K562 (cell line): ENCODE data around the gene GASK1A. TPM values are rescaled to one million over a fixed set of nuclear protein-coding genes. Genes with fewer than 3 reads are reported as not detected.

Experiments used
- ATAC-seq: fragments of 200-7000 bp; cut with Tn5 transposase; 3 replicates; pipeline ENCODE4 v1.9.1; 2020; ENCODE audit warnings: moderate library complexity
- BruUV-seq: library from RNA; stranded (reverse); fragments of 400-500 nt; replicated peaks from 2 replicates; lab custom pipeline; 2021; lab: Mats Ljungman, UMichigan
- CTCF ChIA-PET: fragments of 300-600 bp; formaldehyde crosslinking; extraction: SDS; loops from one replicate; lab custom pipeline; 2021; ENCODE audit warnings: low intra/inter-chr PET ratio; lab: Yijun Ruan, JAX
- POLR2A ChIA-PET: fragments of 300-600, 350-650 bp; sonication (Branson Sonifier 250); formaldehyde crosslinking; extraction: SDS; loops from one replicate; lab custom pipeline; 2021; ENCODE audit warnings: antibody characterized with exemption, inconsistent platforms; lab: Yijun Ruan, JAX
- DNase-seq, 4 experiments: peaks; one replicate each; pipeline versions ENCODE4 v3.0.0 to v3.0.0-alpha.2; 2011 to 2018; ENCODE audit warnings: low spot score in 3 of 4, mixed read lengths in 3 of 4; ENCODE audit errors: extremely low read depth in 1 of 4
- FAIRE-seq: peaks from 2 replicates; lab custom pipeline; 2011; peaks lifted over from hg19 to GRCh38; lab: Jason Lieb, UNC
- H2AFZ ChIP-seq: 2 replicates; pipeline ENCODE4 v1.6.0; 2011; ENCODE audit warnings: low read depth, low read length, control low read depth, inconsistent platforms
- H3K27ac ChIP-seq: fragments of 200-600 bp; 3 replicates; pipeline ENCODE4 v1.8.0; 2011; ENCODE audit warnings: low read depth, mild to moderate bottlenecking, control low read depth, inconsistent platforms, low read length, moderate library complexity, mixed read lengths; ENCODE audit errors: extremely low read depth
- H3K27me3 ChIP-seq, 2 experiments: fragments of 300-600 bp in 1 of 2; 2 replicates in 1 of 2; 3 replicates in 1 of 2; pipeline versions ENCODE4 v1.6.0 to v1.8.0; 2011; ENCODE audit warnings: inconsistent platforms in 2 of 2, low read length in 2 of 2, mild to moderate bottlenecking in 1 of 2, mixed read lengths in 1 of 2, moderate library complexity in 1 of 2; ENCODE audit not compliant: control insufficient read depth in 2 of 2, insufficient read depth in 2 of 2
- H3K36me3 ChIP-seq: fragments of 300-600 bp; 3 replicates; pipeline ENCODE4 v1.8.0; 2011; ENCODE audit warnings: mild to moderate bottlenecking, low read length, inconsistent platforms; ENCODE audit not compliant: control insufficient read depth, insufficient read depth
- H3K4me1 ChIP-seq, 2 experiments: fragments of 200-600 bp in 1 of 2; replicated peaks in 1 of 2; 2 replicates in 1 of 2; 3 replicates in 1 of 2; pipeline versions ENCODE4 v1.5.1 to v1.8.0; 2011; ENCODE audit warnings: inconsistent platforms in 2 of 2, low read length in 2 of 2, mild to moderate bottlenecking in 1 of 2, mixed read lengths in 1 of 2, moderate library complexity in 1 of 2; ENCODE audit not compliant: control insufficient read depth in 2 of 2, insufficient read depth in 2 of 2
- H3K4me2 ChIP-seq: 2 replicates; pipeline ENCODE4 v1.6.1; 2011; ENCODE audit warnings: low read length, control low read depth, inconsistent platforms, mixed read lengths; ENCODE audit not compliant: insufficient read depth
- H3K4me3 ChIP-seq: fragments of 200-600 bp; sonication (generic), shearing (Covaris generic); 2 replicates; pipeline ENCODE4 v1.5.1; 2016; ENCODE audit warnings: control low read depth, inconsistent platforms
- H3K79me2 ChIP-seq: fragments of 200-600 bp; 3 replicates; pipeline ENCODE4 v1.8.0; 2011; ENCODE audit warnings: low read length, inconsistent platforms; ENCODE audit not compliant: control insufficient read depth, insufficient read depth
- H3K9ac ChIP-seq, 2 experiments: 2 replicates each; pipeline versions ENCODE4 v1.6.0 to v1.6.1; 2011; ENCODE audit warnings: low read depth in 2 of 2, low read length in 2 of 2, control low read depth in 1 of 2, inconsistent platforms in 1 of 2, mild to moderate bottlenecking in 1 of 2, mixed read lengths in 1 of 2; ENCODE audit not compliant: insufficient read depth in 1 of 2
- H3K9me1 ChIP-seq: one replicate; pipeline ENCODE4 v1.6.0; 2011; ENCODE audit warnings: inconsistent platforms, mild to moderate bottlenecking, low read length, moderate library complexity; ENCODE audit not compliant: control insufficient read depth, insufficient read depth
- H3K9me3 ChIP-seq: replicated peaks from 2 replicates; pipeline ENCODE4 v1.5.1; 2011; ENCODE audit warnings: low read depth, low read length, inconsistent platforms; ENCODE audit not compliant: control insufficient read depth, insufficient read depth
- H4K20me1 ChIP-seq: replicated peaks from 2 replicates; pipeline ENCODE4 v1.6.1; 2011; ENCODE audit warnings: low read length, inconsistent platforms, mixed read lengths; ENCODE audit not compliant: control insufficient read depth, insufficient read depth
- CAMTA2 ChIP-seq: fragments of 250-450 bp; sonication (Bioruptor Pico); conservative IDR thresholded peaks from 2 replicates; pipeline ENCODE4 v1.5.1; 2022
- FOXM1 ChIP-seq, 2 experiments: fragments of 450-650 bp in 1 of 2; sonication (generic) in 1 of 2; formaldehyde crosslinking in 1 of 2; IDR thresholded peaks; 2 replicates each; pipeline versions ENCODE4 v1.6.1 to v1.9.0; 2017 to 2022; ENCODE audit warnings: low read depth in 2 of 2, mild to moderate bottlenecking in 2 of 2, missing genetic modification reagents in 1 of 2, moderate library complexity in 1 of 2
- HMGN3 ChIP-seq: IDR thresholded peaks from 2 replicates; pipeline ENCODE4 v1.6.1; 2011; ENCODE audit warnings: borderline replicate concordance, low read depth, mild to moderate bottlenecking, mixed read lengths, low read length; ENCODE audit not compliant: insufficient read length; ENCODE audit errors: extremely low read depth
- NCOA6 ChIP-seq: fragments of 450-650 bp; IDR thresholded peaks from 2 replicates; pipeline ENCODE4 v1.6.1; 2017; ENCODE audit warnings: mild to moderate bottlenecking
- SMAD3 ChIP-seq: fragments of 450-650 bp; formaldehyde crosslinking; conservative IDR thresholded peaks from 2 replicates; pipeline ENCODE4 v1.4.0; 2020; ENCODE audit warnings: mild to moderate bottlenecking
- ZBTB49 ChIP-seq: sonication (generic); formaldehyde crosslinking; IDR thresholded peaks from 2 replicates; pipeline ENCODE4 v1.8.0; 2022; ENCODE audit warnings: missing genetic modification reagents, mild to moderate bottlenecking, borderline replicate concordance
- ZNF431 ChIP-seq: sonication (generic); formaldehyde crosslinking; IDR thresholded peaks from 2 replicates; pipeline ENCODE4 v1.8.0; 2022; ENCODE audit warnings: mild to moderate bottlenecking, missing genetic modification reagents
- WGBS: fragments of 100-300 bp; shearing (Covaris generic); methylation state at CpG from one replicate; pipeline ENCODE4 v1.1.6; 2016; ENCODE audit warnings: low coverage, mixed read lengths; ENCODE audit not compliant: insufficient coverage; ENCODE audit errors: missing lambda C conversion rate; 5-methylcytosine and 5-hydroxymethylcytosine counted together
- in situ Hi-C: fragments of 300-500 bp; cut with MboI; formaldehyde crosslinking; loops from 4 replicates; pipeline ENCODE4 v1.15.0; 2018; ENCODE audit warnings: inconsistent platforms, mixed read lengths
- intact Hi-C: fragments of 100-400 bp; cut with micrococcal nuclease; formaldehyde crosslinking; loops from 2 replicates; pipeline ENCODE4 v1.14.2; 2022
- polyA plus RNA-seq, 8 experiments: library from polyadenylated mRNA; depleted of rRNA in 4 of 8; stranded (reverse) in 5 of 8; unstranded in 3 of 8; fragments of >200 nt; fragmentation: Nextera tagmentation in 2 of 8; fragmentation: Illumina TruSeq in 1 of 8; extraction: Ambion mirVana in 2 of 8; extraction: Trizol in 1 of 8; gene quantifications; 2 replicates each; pipeline versions ENCODE4 v1.2.1 to v1.2.3, GENCODE V29; 2011 to 2014; ENCODE audit warnings: inconsistent platforms in 1 of 8, missing spikeins in 1 of 8
- total RNA-seq, 7 experiments: library from RNA; depleted of rRNA in 6 of 7; stranded (reverse); fragments of >200 nt in 6 of 7; fragmentation: Illumina TruSeq in 2 of 7; extraction: Trizol in 2 of 7; gene quantifications; 2 replicates each; pipeline versions ENCODE4 v1.2.1 to v1.2.3, GENCODE V29; 2011 to 2021; ENCODE audit warnings: low replicate concordance in 1 of 7
- TF ChIP-seq, protein P1 (sequence below): IDR thresholded peaks from 2 replicates; pipeline ENCODE4 v1.6.1; 2011; ENCODE audit not compliant: insufficient read length; ENCODE audit errors: extremely low read depth
- TF ChIP-seq, protein P2 (sequence below): sonication (generic); formaldehyde crosslinking; IDR thresholded peaks from 2 replicates; pipeline ENCODE4 v1.8.0; 2022; ENCODE audit warnings: missing genetic modification reagents, mild to moderate bottlenecking, borderline replicate concordance

The GASK1A gene
- total and polyA plus RNA-seq, 9 of the 15 experiments (the other 6 are each of a cell fraction or from before 2014, with no cell fraction given): 0.04 to 0.11 (median 0.05) TPM; not detected in 5

DNA sequence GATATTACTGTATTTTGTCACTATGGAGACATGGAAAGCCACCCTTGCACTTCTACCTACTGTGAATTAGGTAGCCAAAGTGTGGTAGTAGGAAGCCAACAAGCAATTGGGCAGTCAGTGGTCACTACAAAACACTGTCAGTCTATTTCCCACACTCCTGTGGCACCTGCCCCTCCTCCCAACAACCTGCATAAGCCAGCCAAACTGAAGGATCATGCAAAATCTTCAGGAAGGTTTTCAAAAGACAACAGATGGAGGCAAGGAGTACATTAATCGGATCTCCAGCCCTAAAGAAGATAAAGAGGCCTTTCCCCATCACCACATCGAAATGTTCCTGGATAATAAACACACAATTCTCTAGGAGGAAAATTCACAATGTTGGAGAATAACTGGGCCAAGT is 114.9 kb downstream of the GASK1A start:
- Histone ChIP-seq H3K9me3 (no peaks in the 10 kb centered on the region), H3K9ac (no peak overlapping the region), H3K36me3 (no peaks in the 10 kb centered on the region), H4K20me1 (peaks cover 38% of the 10 kb centered on the region), H2AFZ (no peak overlapping the region), H3K79me2 (no peaks in the 10 kb centered on the region), H3K27ac (no peak overlapping the region), H3K4me1 (peaks cover 0 to 3% of the 10 kb centered on the region in 2 experiments; a peak in 1 of 5 replicates), H3K27me3 (peaks cover 0 to 5% of the 10 kb centered on the region in 2 experiments; a peak in 1 of 5 replicates), H3K4me2 (no peak overlapping the region), H3K9me1 (no peaks in the 10 kb centered on the region), H3K4me3 (no peak overlapping the region)
- no peak for FAIRE-seq
- in situ Hi-C loops: no loop called here
- 5% methylated on average over 2 of the region's 2 CpGs for WGBS
- ATAC-seq: no peak
- TF ChIP-seq, protein P1, sequence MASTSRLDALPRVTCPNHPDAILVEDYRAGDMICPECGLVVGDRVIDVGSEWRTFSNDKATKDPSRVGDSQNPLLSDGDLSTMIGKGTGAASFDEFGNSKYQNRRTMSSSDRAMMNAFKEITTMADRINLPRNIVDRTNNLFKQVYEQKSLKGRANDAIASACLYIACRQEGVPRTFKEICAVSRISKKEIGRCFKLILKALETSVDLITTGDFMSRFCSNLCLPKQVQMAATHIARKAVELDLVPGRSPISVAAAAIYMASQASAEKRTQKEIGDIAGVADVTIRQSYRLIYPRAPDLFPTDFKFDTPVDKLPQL: no peak
- TF ChIP-seq, protein P2, sequence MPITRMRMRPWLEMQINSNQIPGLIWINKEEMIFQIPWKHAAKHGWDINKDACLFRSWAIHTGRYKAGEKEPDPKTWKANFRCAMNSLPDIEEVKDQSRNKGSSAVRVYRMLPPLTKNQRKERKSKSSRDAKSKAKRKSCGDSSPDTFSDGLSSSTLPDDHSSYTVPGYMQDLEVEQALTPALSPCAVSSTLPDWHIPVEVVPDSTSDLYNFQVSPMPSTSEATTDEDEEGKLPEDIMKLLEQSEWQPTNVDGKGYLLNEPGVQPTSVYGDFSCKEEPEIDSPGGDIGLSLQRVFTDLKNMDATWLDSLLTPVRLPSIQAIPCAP: no peak
- TF ChIP-seq SMAD3: no peak
- no peak for TF ChIP-seq CAMTA2 (CRISPR knock-in tag)
- TF ChIP-seq ZBTB49 (CRISPR knock-in tag): no peak
- no peak for TF ChIP-seq NCOA6
- no peak for TF ChIP-seq HMGN3
- no peak for TF ChIP-seq FOXM1 (IDR thresholded peaks at IDR 0.05; ENCODE audit: low read depth)
- no peak for TF ChIP-seq FOXM1 (CRISPR knock-in tag; IDR thresholded peaks at IDR 0.05; ENCODE audit: low read depth)
- no peak for TF ChIP-seq ZNF431 (CRISPR knock-in tag)
- DNase-seq: no peak
- intact Hi-C loops: no loop called here
- ChIA-PET CTCF (no interaction called here), POLR2A (no interaction called here)
- BruUV-seq: no TSS peak
